Measurements from ENCODE around the gene ADAMTS5.

ADAMTS5 gene

GRCh38 chr21:26948194-26948593 is 18.7 kb downstream of the ADAMTS5 start:
- DNase-seq (ENCODE audit: low spot score) = no peak

GRCh38 chr21:26946744-26947446 is 20.0 kb downstream of the ADAMTS5 start:
- no peak for DNase-seq (ENCODE audit: low spot score)

GRCh38 chr21:26945916-26946675 is 20.8 kb downstream of the ADAMTS5 start:
- DNase-seq (ENCODE audit: low spot score) = no peak

DNA sequence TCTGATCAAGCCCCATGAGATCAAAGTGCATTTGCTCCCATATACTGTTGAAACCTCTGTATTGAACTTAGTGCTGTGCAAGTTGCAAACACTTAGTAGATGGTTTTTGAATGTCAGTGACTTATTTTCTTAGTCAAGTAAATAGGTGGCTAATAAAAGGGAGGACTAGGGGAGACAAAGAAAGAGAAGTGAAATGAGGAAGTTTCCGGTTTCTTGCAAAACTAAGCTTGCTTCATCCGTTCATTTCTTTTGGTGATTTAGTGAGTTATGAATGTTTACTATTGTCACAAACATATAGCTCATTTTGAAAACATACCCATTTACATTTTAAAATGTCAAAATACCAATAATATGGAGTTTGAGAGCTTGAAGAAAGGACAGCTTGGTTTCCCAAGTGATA is 23.0 kb downstream of the ADAMTS5 start:
- no peak for DNase-seq (ENCODE audit: low spot score)

- no peak for DNase-seq (ENCODE audit: low spot score)
Measured at GRCh38 chr21:26941421-26941820, 25.5 kb downstream of the ADAMTS5 start.

DNA sequence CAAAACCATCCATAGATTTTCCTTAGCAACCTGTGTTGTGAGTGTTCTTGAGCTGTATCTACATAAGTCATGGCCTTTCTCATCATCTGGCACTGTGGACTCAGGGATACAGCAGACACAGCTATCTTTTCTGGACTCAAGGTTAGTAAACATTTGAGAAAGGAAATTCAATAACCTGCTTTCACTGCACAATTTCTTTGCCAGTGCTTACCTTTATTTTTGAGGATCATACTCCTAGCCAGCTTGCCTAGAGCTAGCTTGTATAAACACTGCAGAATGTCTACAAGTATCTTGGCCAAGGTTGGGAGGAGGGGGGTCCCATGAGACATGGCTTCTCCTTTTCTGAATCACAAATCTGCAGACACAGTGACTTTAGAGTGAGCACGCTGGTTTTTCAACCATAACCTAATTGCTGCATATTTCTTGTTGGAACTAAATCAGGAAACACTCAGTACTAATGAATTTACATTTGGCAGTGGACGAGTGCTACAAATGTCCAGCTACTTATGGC is 27.2 kb downstream of the ADAMTS5 start:
- DNase-seq (ENCODE audit: low spot score) = no peak

DNA sequence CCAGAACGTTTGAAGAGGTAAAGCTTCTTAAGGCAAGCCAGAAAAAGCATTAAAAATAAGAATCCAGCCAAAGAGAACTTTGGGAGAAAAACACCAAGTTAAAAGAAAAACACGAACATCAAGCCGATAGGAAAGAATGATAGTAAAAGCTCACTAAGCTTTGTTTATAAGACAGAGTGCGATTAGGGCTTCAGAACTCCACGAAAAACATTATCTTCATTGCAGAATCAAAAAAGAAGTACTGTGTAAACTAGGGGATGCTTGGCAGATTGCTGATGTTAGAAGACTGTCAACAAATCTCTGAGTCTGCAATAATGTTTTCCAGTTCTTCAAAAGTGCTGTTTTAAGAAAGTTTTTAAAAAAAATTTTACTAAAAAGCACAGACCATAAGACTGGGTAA is 30.2 kb downstream of the ADAMTS5 start:
- no peak for DNase-seq (ENCODE audit: low spot score)

DNA sequence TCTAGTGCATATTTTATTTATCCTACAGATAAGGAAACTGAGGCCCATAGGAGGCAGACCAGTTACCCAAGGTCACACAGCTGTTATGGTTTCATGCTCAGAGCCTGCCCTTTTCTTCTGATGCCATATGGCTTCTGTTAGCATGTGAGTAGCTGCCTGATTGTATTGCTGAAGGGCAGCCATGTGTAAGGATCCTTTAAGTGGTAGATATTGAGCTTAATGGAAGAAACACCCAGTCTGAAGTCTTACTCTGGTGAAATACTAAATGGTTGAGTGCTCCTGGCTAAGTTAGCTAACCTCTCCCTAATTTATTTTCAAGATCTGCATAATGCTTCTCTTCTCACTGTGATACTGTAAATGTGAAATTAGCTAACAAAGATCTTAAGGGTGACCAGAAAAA is 30.9 kb downstream of the ADAMTS5 start:
- DNase-seq (ENCODE audit: low spot score) = no peak

GRCh38 chr21:26934383-26934782 is 32.5 kb downstream of the ADAMTS5 start:
- no peak for DNase-seq (ENCODE audit: low spot score)

- no peak for DNase-seq (ENCODE audit: low spot score)
Measured at GRCh38 chr21:26933448-26933847, 33.4 kb downstream of the ADAMTS5 start.

- no peak for DNase-seq (ENCODE audit: low spot score)
Measured at GRCh38 chr21:26925636-26926035, 41.3 kb downstream of the ADAMTS5 start.

- DNase-seq (ENCODE audit: low spot score) = no peak
Measured at GRCh38 chr21:26925122-26925521, 41.8 kb downstream of the ADAMTS5 start.

- DNase-seq (ENCODE audit: low spot score) = no peak
Measured at GRCh38 chr21:26923986-26924385, 42.9 kb downstream of the ADAMTS5 start.

GRCh38 chr21:26920055-26920454 is 46.8 kb downstream of the ADAMTS5 start:
- DNase-seq (ENCODE audit: low spot score) = no peak

GRCh38 chr21:26918323-26919079 is 48.4 kb downstream of the ADAMTS5 start:
- DNase-seq (ENCODE audit: low spot score) = no peak

GRCh38 chr21:26916799-26917198 is 50.1 kb downstream of the ADAMTS5 start:
- DNase-seq (ENCODE audit: low spot score) = no peak

DNA sequence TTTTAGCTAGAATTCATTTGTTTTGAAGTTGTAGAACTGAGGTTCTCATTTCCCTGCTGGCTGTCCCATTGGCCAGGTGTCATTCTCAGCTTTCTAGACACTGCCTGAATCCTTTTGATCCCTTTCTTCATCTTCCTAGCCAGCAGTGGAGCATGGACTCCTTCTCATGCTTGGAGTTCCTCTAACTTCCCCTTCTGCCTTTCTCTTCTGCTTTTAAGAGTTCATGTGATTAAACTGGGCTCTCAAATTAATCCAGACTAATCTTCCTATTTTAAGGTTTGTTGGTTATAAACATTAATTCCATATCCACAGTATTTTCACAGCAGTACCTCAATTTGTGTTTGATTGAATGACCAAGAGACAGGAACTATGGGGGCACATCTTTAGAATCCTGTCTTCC is 52.3 kb downstream of the ADAMTS5 start:
- no peak for DNase-seq (ENCODE audit: low spot score)

DNA sequence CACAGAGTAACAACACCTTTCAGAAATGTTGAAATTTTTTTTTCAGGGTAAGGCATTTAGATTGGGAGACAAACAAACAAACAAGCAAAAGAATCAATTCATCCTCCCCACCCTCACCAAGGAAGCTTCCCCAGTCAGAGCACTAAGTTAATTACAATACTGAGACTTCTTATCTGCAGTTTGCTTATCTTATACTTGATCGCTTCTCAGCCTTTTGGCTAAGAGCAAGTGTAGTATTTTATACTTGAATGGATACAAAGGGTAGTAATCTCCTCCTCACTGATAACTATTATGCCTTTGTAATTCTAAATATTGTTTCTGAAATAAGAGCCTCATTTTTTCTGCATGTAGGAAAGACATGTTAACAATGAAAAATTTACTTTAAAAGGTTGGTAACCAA is 54.4 kb downstream of the ADAMTS5 start:
- no peak for DNase-seq (ENCODE audit: low spot score)

DNA sequence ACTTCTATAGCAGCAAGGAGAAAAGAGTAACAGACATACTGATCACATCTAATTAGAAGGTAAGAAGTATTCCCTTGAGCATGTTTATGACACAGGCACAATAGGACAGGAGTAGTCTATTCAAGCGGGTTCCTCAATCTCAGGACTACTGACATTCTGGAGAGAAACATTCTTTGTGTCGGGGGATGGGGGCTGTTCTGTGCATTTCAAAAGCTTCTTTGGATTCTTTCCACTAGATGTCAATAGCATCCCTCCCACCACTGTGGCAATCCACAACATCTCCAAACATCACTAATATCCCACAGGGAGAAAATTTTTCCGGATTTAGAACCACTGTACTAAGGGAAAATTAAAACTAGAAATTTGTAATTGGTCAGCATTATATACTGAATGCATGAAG is 56.9 kb downstream of the ADAMTS5 start:
- DNase-seq (ENCODE audit: low spot score) = no peak

GRCh38 chr21:26900980-26901379 is 65.9 kb downstream of the ADAMTS5 start:
- DNase-seq (ENCODE audit: low spot score) = no peak

DNA sequence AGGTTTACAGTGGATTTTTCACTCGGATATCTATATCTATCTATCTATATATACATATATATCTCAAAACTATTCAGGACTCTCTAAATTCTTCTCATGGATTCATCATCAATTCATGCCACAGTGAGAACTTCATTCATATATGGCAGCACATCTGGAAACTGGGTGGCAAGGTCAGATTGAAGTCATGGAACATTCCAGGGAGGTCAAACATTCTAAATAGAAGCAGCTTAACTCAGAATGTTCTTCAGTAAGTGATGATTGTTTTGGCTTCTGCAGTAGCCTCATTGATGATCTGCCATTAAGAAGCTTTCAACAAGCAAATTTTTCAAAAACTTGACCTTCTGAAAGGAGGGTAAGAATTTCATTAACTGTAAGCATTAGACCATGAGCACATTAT is 74.7 kb downstream of the ADAMTS5 start:
- no peak for DNase-seq (ENCODE audit: low spot score)

GRCh38 chr21:26888931-26889330 is 78.0 kb downstream of the ADAMTS5 start:
- DNase-seq (ENCODE audit: low spot score) = no peak

DNA sequence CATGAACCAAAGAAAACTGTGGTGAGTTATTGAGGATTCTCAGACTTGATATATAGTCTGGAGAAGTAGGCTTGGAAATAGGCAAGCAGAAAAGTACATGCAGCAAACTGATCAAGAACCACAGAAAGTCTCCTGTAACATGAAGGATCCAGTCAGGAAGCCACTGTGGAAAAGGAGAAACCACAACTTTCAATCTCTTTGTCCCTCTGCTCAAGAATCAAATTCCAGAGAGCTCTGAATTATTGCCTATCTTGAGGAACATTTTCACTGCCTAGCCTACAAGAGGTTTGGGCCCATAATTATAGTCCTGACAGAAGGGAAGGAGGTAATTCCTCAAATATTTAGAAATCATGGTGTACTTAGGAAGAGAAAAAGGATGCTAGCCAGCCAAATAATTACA is 78.6 kb downstream of the ADAMTS5 start:
- no peak for DNase-seq (ENCODE audit: low spot score)

Measured in hematopoietic multipotent progenitor cell treated with erythropoietin and hydrocortisone succinate and interleukin-3 and kit ligand, for 17 days (in vitro differentiated cells).